Epithelial cell of proximal tubule (primary cell): ENCODE measurements around the gene MXD1. TPM values are rescaled to one million over a fixed set of nuclear protein-coding genes. Genes with fewer than 3 reads are reported as not detected.

ENCODE experiments used
- DNase-seq: peaks from one replicate; pipeline ENCODE4 v3.0.0-alpha.2; 2011; ENCODE audit warnings: low read depth
- H3K4me3 ChIP-seq: 2 replicates; pipeline ENCODE4 v1.5.1; 2011; ENCODE audit warnings: low read depth, mild to moderate bottlenecking, low read length
- total RNA-seq: library from RNA; depleted of rRNA; stranded (reverse); fragments of >200 nt; gene quantifications from 2 replicates; pipeline ENCODE4 v1.2.3, GENCODE V29; 2015
- TF ChIP-seq, protein P1 (sequence below): conservative IDR thresholded peaks from 2 replicates; pipeline ENCODE4 v1.5.1; 2012; ENCODE audit warnings: low read depth, mild to moderate bottlenecking, low read length

The MXD1 gene
- total RNA-seq, 1 donor from 2014 or later, result 2.2 TPM

DNA sequence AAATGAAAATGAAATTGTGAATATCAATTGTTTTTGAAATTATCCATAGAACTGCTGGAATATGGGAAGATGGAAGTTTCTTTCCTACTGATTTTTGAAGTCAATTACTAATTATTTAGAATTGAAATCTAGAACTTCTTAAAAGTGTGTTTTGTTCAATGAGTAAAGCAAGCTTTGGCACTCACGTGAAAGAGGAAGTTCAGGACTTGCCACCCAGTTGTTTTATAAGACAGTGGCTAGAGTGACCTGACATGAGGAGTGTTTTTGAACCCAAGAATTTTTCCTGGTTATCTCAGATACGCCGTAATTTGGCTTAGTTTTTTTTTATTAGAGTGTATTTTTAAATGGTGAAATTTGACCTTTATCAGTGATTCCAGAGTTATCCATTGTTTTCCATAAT is 3.5 kb downstream of the MXD1 start:
- DNase-seq, result no peak
- no peak overlapping the region for H3K4me3 ChIP-seq
- TF ChIP-seq, protein P1, sequence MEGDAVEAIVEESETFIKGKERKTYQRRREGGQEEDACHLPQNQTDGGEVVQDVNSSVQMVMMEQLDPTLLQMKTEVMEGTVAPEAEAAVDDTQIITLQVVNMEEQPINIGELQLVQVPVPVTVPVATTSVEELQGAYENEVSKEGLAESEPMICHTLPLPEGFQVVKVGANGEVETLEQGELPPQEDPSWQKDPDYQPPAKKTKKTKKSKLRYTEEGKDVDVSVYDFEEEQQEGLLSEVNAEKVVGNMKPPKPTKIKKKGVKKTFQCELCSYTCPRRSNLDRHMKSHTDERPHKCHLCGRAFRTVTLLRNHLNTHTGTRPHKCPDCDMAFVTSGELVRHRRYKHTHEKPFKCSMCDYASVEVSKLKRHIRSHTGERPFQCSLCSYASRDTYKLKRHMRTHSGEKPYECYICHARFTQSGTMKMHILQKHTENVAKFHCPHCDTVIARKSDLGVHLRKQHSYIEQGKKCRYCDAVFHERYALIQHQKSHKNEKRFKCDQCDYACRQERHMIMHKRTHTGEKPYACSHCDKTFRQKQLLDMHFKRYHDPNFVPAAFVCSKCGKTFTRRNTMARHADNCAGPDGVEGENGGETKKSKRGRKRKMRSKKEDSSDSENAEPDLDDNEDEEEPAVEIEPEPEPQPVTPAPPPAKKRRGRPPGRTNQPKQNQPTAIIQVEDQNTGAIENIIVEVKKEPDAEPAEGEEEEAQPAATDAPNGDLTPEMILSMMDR, result no peak

GRCh38 chr2:69923116-69923515 is 8.2 kb downstream of the MXD1 start:
- DNase-seq, result no peak
- TF ChIP-seq, protein P1, result no peak
- no peak overlapping the region for H3K4me3 ChIP-seq

DNA sequence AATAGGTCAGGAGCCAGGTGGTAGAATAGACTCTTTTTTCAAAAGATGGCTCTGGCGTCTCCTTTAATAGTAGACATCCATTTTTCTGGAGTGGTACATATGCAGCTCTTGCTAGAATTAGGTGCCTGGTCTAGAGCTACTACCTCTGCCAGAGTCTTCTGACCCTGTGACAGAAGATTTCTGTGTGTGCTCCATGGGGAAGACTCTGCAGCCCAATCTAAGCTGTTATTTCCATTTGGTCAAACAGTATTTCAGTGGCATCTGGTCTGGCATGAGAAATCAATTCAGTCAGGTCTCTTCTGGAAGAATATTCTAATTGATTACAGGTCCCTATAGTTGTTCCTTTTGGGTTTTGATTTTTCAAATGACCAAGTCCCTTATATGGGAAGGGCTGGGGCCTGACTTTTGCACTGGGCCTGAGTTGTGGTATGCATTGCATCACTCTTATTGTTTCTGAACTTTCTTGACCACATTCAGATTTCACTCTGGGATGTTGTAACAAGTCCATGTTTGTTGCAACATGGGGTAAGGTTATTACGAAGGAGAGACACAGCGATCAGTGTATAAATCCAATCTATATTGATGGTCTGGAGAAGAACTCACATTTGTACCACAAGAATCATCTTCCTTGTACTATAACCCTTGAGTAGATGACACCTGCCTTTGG is 12.1 kb downstream of the MXD1 start:
- DNase-seq, result no peak
- TF ChIP-seq, protein P1, result no peak
- H3K4me3 ChIP-seq, result no peak overlapping the region

- H3K4me3 ChIP-seq, result no peak overlapping the region
- TF ChIP-seq, protein P1, result no peak
- no peak for DNase-seq
Measured at GRCh38 chr2:69931832-69932595, 17.1 kb downstream of the MXD1 start.

GRCh38 chr2:69932596-69932922 is 17.6 kb downstream of the MXD1 start:
- TF ChIP-seq, protein P1, result no peak
- DNase-seq, result no peak
- no peak overlapping the region for H3K4me3 ChIP-seq

DNA sequence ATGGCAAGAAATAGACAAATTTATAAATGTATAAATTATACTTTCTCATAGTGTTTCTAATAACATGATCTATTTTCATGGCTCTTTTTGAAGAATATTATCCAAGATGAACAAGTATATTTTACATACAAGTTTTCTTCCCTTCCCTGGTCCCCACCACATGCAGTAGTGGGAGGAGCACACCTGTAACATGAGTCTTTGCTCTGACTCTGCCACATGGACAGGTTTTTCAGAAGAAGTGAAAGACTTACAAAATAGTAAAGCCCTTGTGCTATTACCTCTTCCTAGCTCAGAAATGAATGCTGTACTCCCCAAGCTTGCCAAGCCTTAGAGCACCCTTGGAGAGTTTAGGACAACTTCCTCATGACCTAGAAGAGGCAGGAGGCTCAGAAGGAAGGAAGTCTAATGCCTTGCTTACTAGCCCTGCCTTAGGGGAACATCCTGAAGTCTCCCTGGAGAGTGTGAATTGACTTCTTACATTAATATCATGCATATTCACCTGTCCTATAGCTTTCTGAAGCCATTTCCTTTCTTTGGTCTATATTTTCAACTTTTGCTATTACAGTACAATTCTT is 18.4 kb downstream of the MXD1 start:
- TF ChIP-seq, protein P1, result no peak
- no peak for DNase-seq
- H3K4me3 ChIP-seq, result no peak overlapping the region
